ENCODE results near the gene CTDSPL.

CTDSPL gene

DNA sequence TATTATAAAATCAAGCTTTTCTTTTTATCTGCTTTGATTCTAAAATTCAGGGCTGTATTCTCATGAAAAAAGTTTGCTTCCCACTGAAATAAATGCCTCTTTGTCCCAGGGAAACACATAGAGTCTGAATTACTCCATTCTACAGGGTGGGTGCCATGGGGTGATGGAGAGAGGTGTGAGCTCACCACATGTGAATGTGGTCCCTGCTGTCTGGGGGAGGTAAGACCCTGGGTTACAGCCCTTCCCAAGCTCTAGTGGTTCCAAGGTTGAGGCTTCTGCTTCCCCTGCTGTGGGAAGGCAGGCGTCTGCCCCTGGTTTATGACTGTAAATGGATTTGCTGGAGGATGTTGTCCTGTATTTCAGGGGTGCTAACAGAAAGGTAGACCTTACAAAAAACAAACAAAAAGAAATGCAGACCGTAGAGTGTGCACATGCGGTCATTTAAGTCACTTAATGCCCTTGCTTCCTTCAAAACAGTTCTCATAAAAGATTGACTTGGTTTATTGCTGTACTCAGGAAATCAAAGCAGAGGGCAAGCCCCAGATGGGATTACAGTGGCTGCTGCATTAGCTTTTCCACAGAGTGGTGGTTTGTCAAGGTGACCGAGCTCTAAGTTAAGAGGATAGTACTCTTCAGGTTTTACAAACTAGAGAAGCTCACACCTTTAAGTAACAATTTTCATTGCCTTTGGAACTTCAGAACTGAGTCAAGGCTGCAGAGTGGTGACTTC, 49.2 kb downstream of the CTDSPL start:
- no peak for DNase-seq (ENCODE audit: low spot score)
- in situ Hi-C loops (cut with MboI; ENCODE audit: low pct_unique_long_range_greater_than_20kb, low sequenced_read_pairs, unreplicated experiment): no loop called here
- TF ChIP-seq CTCF (IDR thresholded peaks at IDR 0.05; ENCODE audit: extremely low read depth, insufficient read depth, missing control alignments): no peak

DNA sequence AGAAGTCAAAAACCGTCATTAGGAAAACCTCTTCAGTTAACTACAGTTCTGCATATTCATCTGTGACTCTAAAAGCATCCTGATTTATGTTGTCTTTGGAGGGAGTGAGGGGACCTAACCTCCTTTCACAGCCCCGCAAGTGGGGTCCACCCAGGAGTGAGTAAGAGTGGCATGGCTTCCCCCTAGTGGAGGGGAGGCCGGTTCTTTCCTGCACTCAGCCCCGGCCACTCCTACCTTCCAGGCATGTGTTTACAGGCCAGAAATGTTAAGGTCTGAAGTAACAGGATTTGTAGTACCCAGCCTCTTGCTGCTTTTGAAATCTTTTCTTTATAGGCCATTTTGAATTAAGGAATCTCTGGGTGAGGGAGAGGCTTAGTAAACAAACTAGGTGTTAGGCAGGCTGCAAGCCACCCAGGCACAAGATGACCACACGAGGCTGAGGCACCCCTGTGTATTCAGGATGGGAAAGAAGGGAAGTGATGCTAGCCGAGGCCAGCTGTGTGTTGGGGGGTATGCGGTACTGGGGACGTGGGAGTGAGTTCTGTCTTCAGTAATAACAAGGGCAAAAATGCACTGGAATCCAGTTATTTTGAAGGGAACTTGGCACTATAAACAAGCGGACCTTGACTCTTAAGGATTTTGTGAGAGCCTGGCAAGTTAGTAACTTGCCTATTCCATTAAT, 50.5 kb downstream of the CTDSPL start:
- in situ Hi-C loops (cut with MboI; ENCODE audit: low pct_unique_long_range_greater_than_20kb, low sequenced_read_pairs, unreplicated experiment): no loop called here
- DNase-seq (ENCODE audit: low spot score): no peak

DNA sequence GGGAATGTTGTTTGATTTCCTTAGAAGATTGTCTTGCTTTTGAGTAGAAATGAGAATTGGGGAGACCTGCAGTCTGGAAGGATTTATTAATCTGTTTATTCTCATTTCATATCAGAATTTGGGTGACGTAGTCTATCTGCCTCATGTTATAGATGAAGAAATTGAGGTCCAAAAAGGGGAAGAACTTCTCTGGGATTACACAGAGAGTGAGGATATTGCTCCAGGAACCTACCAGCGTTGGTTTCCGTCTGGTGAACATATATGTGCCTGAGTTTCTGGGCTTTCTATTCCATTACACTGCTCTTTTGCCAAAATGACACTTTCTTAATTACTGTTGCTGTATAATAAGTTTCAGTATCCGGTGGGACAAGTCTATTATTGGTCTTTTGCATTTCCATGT, 51.8 kb downstream of the CTDSPL start:
- DNase-seq (ENCODE audit: low spot score): no peak
- TF ChIP-seq CTCF (IDR thresholded peaks at IDR 0.05; ENCODE audit: extremely low read depth, insufficient read depth, missing control alignments): no peak
- in situ Hi-C loops (cut with MboI; ENCODE audit: low pct_unique_long_range_greater_than_20kb, low sequenced_read_pairs, unreplicated experiment): no loop called here

More for the DNA sequence above, 50.5 kb downstream of the CTDSPL start:
- peak; percentile 11 for TF ChIP-seq CTCF (IDR thresholded peaks at IDR 0.05; ENCODE audit: extremely low read depth, insufficient read depth, missing control alignments)

DNA sequence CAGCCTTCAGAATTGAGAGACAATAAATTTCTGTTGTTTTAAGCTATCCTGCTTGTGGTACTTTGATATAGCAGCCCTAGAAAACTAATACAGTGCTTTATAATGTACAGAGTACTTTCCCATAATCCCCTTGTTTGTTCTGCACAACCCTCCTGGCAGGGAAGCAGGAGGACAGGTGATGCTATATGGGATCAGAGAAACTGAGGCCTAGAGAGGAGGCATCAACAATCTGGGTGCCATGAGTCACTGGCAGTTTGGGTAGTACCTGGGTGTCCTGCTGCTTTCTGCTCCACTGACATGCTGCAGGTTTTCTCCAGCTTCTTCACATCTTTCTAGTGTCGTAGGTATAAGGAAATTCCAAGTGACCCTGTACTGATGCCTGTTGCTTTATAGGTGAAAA, 55.0 kb downstream of the CTDSPL start:
- TF ChIP-seq CTCF (IDR thresholded peaks at IDR 0.05; ENCODE audit: extremely low read depth, insufficient read depth, missing control alignments): no peak
- in situ Hi-C loops (cut with MboI; ENCODE audit: low pct_unique_long_range_greater_than_20kb, low sequenced_read_pairs, unreplicated experiment): no loop called here
- no peak for DNase-seq (ENCODE audit: low spot score)

GRCh38 chr3:37918627-37919026, 56.9 kb downstream of the CTDSPL start:
- in situ Hi-C loops (cut with MboI; ENCODE audit: low pct_unique_long_range_greater_than_20kb, low sequenced_read_pairs, unreplicated experiment): no loop called here
- DNase-seq (ENCODE audit: low spot score): no peak
- no peak for TF ChIP-seq CTCF (IDR thresholded peaks at IDR 0.05; ENCODE audit: extremely low read depth, insufficient read depth, missing control alignments)

- no peak for TF ChIP-seq CTCF (IDR thresholded peaks at IDR 0.05; ENCODE audit: extremely low read depth, insufficient read depth, missing control alignments)
- in situ Hi-C loops (cut with MboI; ENCODE audit: low pct_unique_long_range_greater_than_20kb, low sequenced_read_pairs, unreplicated experiment): no loop called here
- no peak for DNase-seq (ENCODE audit: low spot score)
These were observed 58.5 kb downstream of the CTDSPL start for GRCh38 chr3:37920156-37920699.

Measured in GM13977 (cell line).